Sigmoid colon (tissue), 7 donors: ENCODE results near the gene MEF2D. TPM values are rescaled to one million over a fixed set of nuclear protein-coding genes. Genes with fewer than 3 reads are reported as not detected.

ENCODE experiments used
- DNase-seq: peaks from one replicate; pipeline ENCODE4 v3.0.0-alpha.2; 2019
- H3K27ac ChIP-seq, 4 donors: fragments of 200-600 bp; sonication (generic); one replicate each; pipeline ENCODE4 v1.5.1; 2016 to 2019; ENCODE audit warnings: mild to moderate bottlenecking in 1 of 4
- H3K27me3 ChIP-seq, 3 donors: fragments of 200-600 bp; sonication (generic); one replicate each; pipeline ENCODE4 v1.5.1; 2019; ENCODE audit warnings: mild to moderate bottlenecking in 1 of 3
- H3K36me3 ChIP-seq, 4 donors: fragments of 200-600 bp; sonication (generic); one replicate each; pipeline ENCODE4 v1.5.1; 2016 to 2019
- H3K4me1 ChIP-seq, 4 donors: fragments of 200-600 bp; sonication (generic); one replicate each; pipeline ENCODE4 v1.5.1; 2017 to 2019
- H3K4me3 ChIP-seq, 4 donors: fragments of 200-600 bp; sonication (generic); one replicate each; pipeline ENCODE4 v1.5.1; 2017 to 2019; ENCODE audit warnings: mild to moderate bottlenecking in 2 of 4, moderate library complexity in 1 of 4
- H3K9me3 ChIP-seq, 4 donors: fragments of 200-600 bp in 3 of 4; sonication (generic) in 3 of 4; one replicate each; pipeline versions ENCODE4 v1.5.1 to v1.6.1; 2013 to 2019
- CTCF ChIP-seq, 4 experiments: fragments of 450-650 bp in 3 of 4; fragments of 200-600 bp in 1 of 4; IDR thresholded peaks; one replicate each; pipeline ENCODE4 v1.5.1; 2016 to 2019; ENCODE audit warnings: antibody characterized with exemption in 4 of 4, mild to moderate bottlenecking in 3 of 4, moderate library complexity in 2 of 4
- EP300 ChIP-seq, 4 donors: sonication (generic); formaldehyde crosslinking; IDR thresholded peaks; one replicate each; pipeline ENCODE4 v1.6.1; 2017; ENCODE audit warnings: antibody characterized with exemption in 4 of 4
- POLR2A ChIP-seq, 2 donors: fragments of 450-650 bp; IDR thresholded peaks; one replicate each; pipeline ENCODE4 v1.6.1; 2016; ENCODE audit warnings: antibody characterized with exemption in 2 of 2, mild to moderate bottlenecking in 2 of 2, moderate library complexity in 2 of 2
- POLR2AphosphoS5 ChIP-seq, 4 donors: sonication (generic); formaldehyde crosslinking; IDR thresholded peaks; one replicate each; pipeline ENCODE4 v1.6.1; 2017; ENCODE audit warnings: antibody characterized with exemption in 4 of 4
- WGBS, 2 donors: extraction: QIAGEN DNeasy Blood & Tissue Kit; methylation state at CpG; one replicate each; pipeline ENCODE4 v1.1.7; 2013; 5-methylcytosine and 5-hydroxymethylcytosine counted together
- intact Hi-C: fragments of 100-400 bp; cut with DNase I; formaldehyde crosslinking; loops from one replicate; pipeline ENCODE4 v1.15.1; 2023
- polyA plus RNA-seq, 3 donors: library from polyadenylated mRNA; stranded (reverse); fragments of 200-250 nt; gene quantifications; one replicate each; pipeline ENCODE4 v1.2.3, GENCODE V29; 2013
- small RNA-seq, 3 donors: library from RNA; depleted of rRNA; stranded (forward); fragments of <200 nt; gene quantifications; one replicate each; pipeline ENCODE3, GENCODE V24; 2016
- total RNA-seq, 4 donors: library from RNA; depleted of rRNA; stranded (reverse); fragments of >200 nt; gene quantifications; one replicate each; pipeline ENCODE4 v1.1.0, GENCODE V29; 2016
- donor health status: healthy with polysubstance abuse.
- donor health status: Bipolar disorder and iron deficiency.
- donor health status: healthy.

The MEF2D gene
- total and polyA plus RNA-seq, 7 donors = 13.2 to 61.6 (median 39.8) TPM

- H3K27ac ChIP-seq = no peak overlapping the region
- whole genome bisulfite sequencing, 2 donors = 87 to 89% methylated on average over 12 of the region's 12 CpGs
- DNase-seq = no peak
- peaks cover 0 to 23% (median 23%) of the 10 kb centered on the region in 4 donors for H3K4me1 ChIP-seq
- H3K9me3 ChIP-seq = no peaks in the 10 kb centered on the region
- intact Hi-C loops = no loop called here
- TF ChIP-seq POLR2AphosphoS5 (IDR thresholded peaks at IDR 0.05) (no peak), EP300 (IDR thresholded peaks at IDR 0.05) (no peak)
- H3K4me3 ChIP-seq = no peak overlapping the region
- H3K36me3 ChIP-seq = no peaks in the 10 kb centered on the region
- peaks cover 42 to 100% (median 87%) of the 10 kb centered on the region in 3 donors for H3K27me3 ChIP-seq
Measured at GRCh38 chr1:156418416-156419070, 82.0 kb downstream of the MEF2D start.

- H3K36me3 ChIP-seq = no peaks in the 10 kb centered on the region
- intact Hi-C loops = no loop called here
- H3K27me3 ChIP-seq = peaks cover 40 to 96% (median 87%) of the 10 kb centered on the region in 3 donors
Measured at GRCh38 chr1:156417401-156418020, 83.1 kb downstream of the MEF2D start.

GRCh38 chr1:156416993-156417392 lies 83.6 kb downstream of the MEF2D start:
- H3K27ac ChIP-seq = no peak overlapping the region
- no peak overlapping the region for H3K4me3 ChIP-seq
- H3K4me1 ChIP-seq = peaks cover 0 to 23% (median 22%) of the 10 kb centered on the region in 4 donors
- H3K9me3 ChIP-seq = no peaks in the 10 kb centered on the region
- 18 to 48% methylated on average over 1 of the region's 1 CpG for WGBS, 2 donors
- no peak for TF ChIP-seq EP300 (IDR thresholded peaks at IDR 0.05)
- TF ChIP-seq POLR2A (IDR thresholded peaks at IDR 0.05) = no peak
- TF ChIP-seq CTCF (IDR thresholded peaks at IDR 0.05) = no peak
- no peak for TF ChIP-seq POLR2AphosphoS5 (IDR thresholded peaks at IDR 0.05)
- no peaks in the 10 kb centered on the region for H3K36me3 ChIP-seq
- peaks cover 37 to 91% (median 82%) of the 10 kb centered on the region in 3 donors for H3K27me3 ChIP-seq
- DNase-seq = no peak
- intact Hi-C loops = no loop called here

More at GRCh38 chr1:156417401-156418020, 83.1 kb downstream of the MEF2D start:
- TF ChIP-seq EP300 (IDR thresholded peaks at IDR 0.05) = no peak
- no peak for TF ChIP-seq CTCF (IDR thresholded peaks at IDR 0.05)
- no peak for TF ChIP-seq POLR2A (IDR thresholded peaks at IDR 0.05)
- TF ChIP-seq POLR2AphosphoS5 (IDR thresholded peaks at IDR 0.05) = no peak
- Histone ChIP-seq H3K27ac (no peak overlapping the region), H3K4me1 (peaks cover 0 to 23% (median 23%) of the 10 kb centered on the region in 4 donors), H3K9me3 (no peaks in the 10 kb centered on the region), H3K4me3 (no peak overlapping the region)
- 75 to 82% methylated on average over 6 of the region's 6 CpGs for WGBS, 2 donors
- no peak for DNase-seq

DNA sequence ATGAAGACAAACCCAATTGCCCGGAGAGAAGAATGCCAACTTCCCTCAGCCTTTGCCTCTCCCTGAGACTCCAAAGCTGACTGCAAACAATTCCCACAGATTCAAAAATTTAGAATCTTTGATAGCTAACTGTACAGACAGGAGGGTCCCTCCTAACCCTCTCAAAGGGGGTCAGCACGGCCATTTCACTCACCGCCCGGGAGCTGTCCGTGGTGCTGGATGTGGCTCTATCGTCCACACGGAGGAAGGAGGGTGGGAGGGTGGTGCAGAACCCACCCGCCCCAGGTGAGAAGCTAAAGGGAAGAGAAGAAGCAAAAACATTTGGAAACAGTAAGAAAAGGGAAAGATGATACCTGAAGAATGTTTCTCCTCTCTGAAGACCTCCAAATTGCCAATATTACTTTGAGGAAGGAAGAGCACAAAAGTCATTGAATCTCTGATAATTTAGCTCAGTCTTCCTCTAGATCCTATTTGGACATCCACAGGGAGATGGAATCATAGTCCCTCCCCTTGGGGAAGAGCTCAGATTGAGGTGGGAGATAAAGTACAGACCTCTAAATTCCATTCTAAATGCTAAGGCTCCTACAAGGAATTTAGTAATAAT lies 86.0 kb downstream of the MEF2D start:
- Histone ChIP-seq H3K36me3 (no peaks in the 10 kb centered on the region), H3K4me3 (no peak overlapping the region), H3K27me3 (peaks cover 17 to 72% (median 62%) of the 10 kb centered on the region in 3 donors), H3K27ac (no peak overlapping the region), H3K9me3 (no peaks in the 10 kb centered on the region), H3K4me1 (no peaks in the 10 kb centered on the region)
- TF ChIP-seq POLR2A (IDR thresholded peaks at IDR 0.05) (no peak), POLR2AphosphoS5 (IDR thresholded peaks at IDR 0.05) (no peak)
- intact Hi-C loops = no loop called here
- 16 to 19% methylated on average over 8 of the region's 8 CpGs for WGBS, 2 donors
- DNase-seq = no peak

Small RNA genes within 50 kb of the gene (small RNA-seq; reads per million reads assigned to genes)
- gene MIR9-1 = 0 reads per million in 3 donors
- gene RF00019 = 0 reads per million in 3 donors

Other genes with a start within 250 kb of the MEF2D start
- gene SMG5, start 217.9 kb downstream of the MEF2D start, total RNA-seq = 10 to 100 TPM; 36.7 to 59.0 (median 46.5) TPM
- gene SMG5, start 217.9 kb downstream of the MEF2D start, polyA plus RNA-seq = 10 to 100 TPM; 25.2 to 78.2 (median 30.3) TPM
- 1 to 10 TPM in 2 of 4 donors, under 1 TPM in 2; 0.41 to 1.5 (median 0.91) TPM for gene TMEM79, start 216.4 kb downstream of the MEF2D start, total RNA-seq
- 1 to 10 TPM; 1.8 to 5.6 (median 2.3) TPM for gene TMEM79, start 216.4 kb downstream of the MEF2D start, polyA plus RNA-seq
- 10 to 100 TPM; 33.3 to 49.2 (median 41.1) TPM for gene GLMP, start 205.1 kb downstream of the MEF2D start, total RNA-seq
- 10 to 100 TPM; 34.8 to 53.2 (median 36.0) TPM for gene GLMP, start 205.1 kb downstream of the MEF2D start, polyA plus RNA-seq
- gene VHLL, start 201.5 kb downstream of the MEF2D start, total RNA-seq = not detected
- not detected for gene VHLL, start 201.5 kb downstream of the MEF2D start, polyA plus RNA-seq
- gene CCT3, start 162.5 kb downstream of the MEF2D start, total RNA-seq = 100 to 1,000 TPM; 155 to 253 (median 197) TPM
- gene CCT3, start 162.5 kb downstream of the MEF2D start, polyA plus RNA-seq = 100 to 1,000 TPM in 2 of 3 donors, 10 to 100 TPM in 1; 94.3 to 155 (median 123) TPM
- 1 to 10 TPM in 1 of 4 donors, not detected in 3; 1.1 TPM for gene TSACC, start 162.2 kb downstream of the MEF2D start, total RNA-seq
- under 1 TPM in 1 of 3 donors, not detected in 2; 0.48 TPM for gene TSACC, start 162.2 kb downstream of the MEF2D start, polyA plus RNA-seq
- gene RHBG, start 131.6 kb downstream of the MEF2D start, total RNA-seq = not detected
- not detected for gene RHBG, start 131.6 kb downstream of the MEF2D start, polyA plus RNA-seq
- under 1 TPM in 3 of 4 donors, not detected in 1; 0.55 to 0.81 (median 0.71) TPM for gene IQGAP3, start 71.8 kb upstream of the MEF2D start, total RNA-seq
- gene IQGAP3, start 71.8 kb upstream of the MEF2D start, polyA plus RNA-seq = 10 to 100 TPM in 1 of 3 donors, under 1 TPM in 2; 0.60 to 11.2 (median 0.92) TPM
- gene TTC24, start 78.9 kb upstream of the MEF2D start, total RNA-seq = not detected
- 1 to 10 TPM in 1 of 3 donors, not detected in 2; 2.6 TPM for gene TTC24, start 78.9 kb upstream of the MEF2D start, polyA plus RNA-seq
- 100 to 1,000 TPM in 1 of 4 donors, 10 to 100 TPM in 3; 59.3 to 113 (median 67.2) TPM for gene NAXE, start 91.0 kb upstream of the MEF2D start, total RNA-seq
- gene NAXE, start 91.0 kb upstream of the MEF2D start, polyA plus RNA-seq = 10 to 100 TPM; 80.8 to 91.6 (median 84.1) TPM
- 10 to 100 TPM; 12.2 to 22.9 (median 17.3) TPM for gene GPATCH4, start 100.7 kb upstream of the MEF2D start, total RNA-seq
- gene GPATCH4, start 100.7 kb upstream of the MEF2D start, polyA plus RNA-seq = 10 to 100 TPM; 10.2 to 32.9 (median 18.0) TPM
- gene HAPLN2, start 118.6 kb upstream of the MEF2D start, total RNA-seq = 1 to 10 TPM in 1 of 4 donors, under 1 TPM in 1, not detected in 2; 0.71 to 1.2 TPM
- under 1 TPM in 1 of 3 donors, not detected in 2; 0.10 TPM for gene HAPLN2, start 118.6 kb upstream of the MEF2D start, polyA plus RNA-seq
- 1 to 10 TPM in 3 of 4 donors, not detected in 1; 2.0 to 2.9 (median 2.3) TPM for gene BCAN, start 141.3 kb upstream of the MEF2D start, total RNA-seq
- under 1 TPM in 1 of 3 donors, not detected in 2; 0.12 TPM for gene BCAN, start 141.3 kb upstream of the MEF2D start, polyA plus RNA-seq
- gene NES, start 176.6 kb upstream of the MEF2D start, total RNA-seq = 10 to 100 TPM in 2 of 4 donors, 1 to 10 TPM in 2; 7.1 to 21.0 (median 10.4) TPM
- gene NES, start 176.6 kb upstream of the MEF2D start, polyA plus RNA-seq = 1 to 10 TPM in 2 of 3 donors, under 1 TPM in 1; 0.60 to 6.9 (median 1.8) TPM
- 1 to 10 TPM; 3.1 to 7.8 (median 5.4) TPM for gene CRABP2, start 204.8 kb upstream of the MEF2D start, total RNA-seq
- gene CRABP2, start 204.8 kb upstream of the MEF2D start, polyA plus RNA-seq = 1 to 10 TPM in 1 of 3 donors, not detected in 2; 4.9 TPM
- gene METTL25B, start 227.7 kb upstream of the MEF2D start, total RNA-seq = 10 to 100 TPM; 11.8 to 21.6 (median 13.7) TPM
- gene METTL25B, start 227.7 kb upstream of the MEF2D start, polyA plus RNA-seq = 10 to 100 TPM; 19.0 to 33.1 (median 22.8) TPM
- 10 to 100 TPM; 13.6 to 17.6 (median 16.7) TPM for gene ISG20L2, start 228.0 kb upstream of the MEF2D start, total RNA-seq
- gene ISG20L2, start 228.0 kb upstream of the MEF2D start, polyA plus RNA-seq = 10 to 100 TPM; 12.0 to 23.4 (median 17.1) TPM
- 10 to 100 TPM; 53.0 to 68.5 (median 59.7) TPM for gene MRPL24, start 240.3 kb upstream of the MEF2D start, total RNA-seq
- 10 to 100 TPM; 72.7 to 81.1 (median 81.0) TPM for gene MRPL24, start 240.3 kb upstream of the MEF2D start, polyA plus RNA-seq